Stomach (tissue), 4 donors: ENCODE results near the gene DEGS1.

Experiments used
- POLR2A ChIP-seq, 4 donors: fragments of 450-650 bp; IDR thresholded peaks; one replicate each; pipeline ENCODE4 v1.6.1; 2016; ENCODE audit warnings: antibody characterized with exemption in 4 of 4, control low read depth in 2 of 4, mild to moderate bottlenecking in 1 of 4, moderate library complexity in 1 of 4
- POLR2AphosphoS5 ChIP-seq, 3 donors: sonication (generic); formaldehyde crosslinking; IDR thresholded peaks; one replicate each; pipeline ENCODE4 v1.6.1; 2016; ENCODE audit warnings: antibody characterized with exemption in 3 of 3

- TF ChIP-seq POLR2AphosphoS5 (IDR thresholded peaks at IDR 0.05) (no peak), POLR2A (IDR thresholded peaks at IDR 0.05) (no peak)
Measured at GRCh38 chr1:224205438-224205840, 22.4 kb downstream of the DEGS1 start.
